Muscle layer of duodenum (tissue), 2 donors: Measurements from ENCODE around the gene KCNMA1.
"Not testable (repeated sequence)": the region's sequence is repeated elsewhere in the genome, so short reads cannot be mapped to it uniquely, and the experiment has no call there.

Experiments
- H3K27ac ChIP-seq: one replicate; pipeline ENCODE4 v1.7.0; 2013; ENCODE audit warnings: mild to moderate bottlenecking, low read length
- H3K27me3 ChIP-seq: one replicate; pipeline ENCODE4 v1.7.0; 2013; ENCODE audit warnings: low read depth, mild to moderate bottlenecking, control low read depth, low read length
- H3K36me3 ChIP-seq, 2 donors: one replicate each; pipeline ENCODE4 v1.7.0; 2013; ENCODE audit warnings: low read length in 2 of 2, control low read depth in 1 of 2, mild to moderate bottlenecking in 1 of 2; ENCODE audit not compliant: insufficient read depth in 2 of 2, control insufficient read depth in 1 of 2
- H3K4me1 ChIP-seq, 2 donors: one replicate each; pipeline ENCODE4 v1.7.0; 2013; ENCODE audit warnings: low read length in 2 of 2, mild to moderate bottlenecking in 2 of 2, control low read depth in 1 of 2, moderate library complexity in 1 of 2; ENCODE audit not compliant: insufficient read depth in 2 of 2, control insufficient read depth in 1 of 2
- H3K4me3 ChIP-seq, 2 donors: one replicate each; pipeline ENCODE4 v1.7.0; 2013; ENCODE audit warnings: low read length in 2 of 2, low read depth in 1 of 2, mild to moderate bottlenecking in 1 of 2
- H3K9me3 ChIP-seq, 2 donors: one replicate each; pipeline ENCODE4 v1.7.0; 2013; ENCODE audit warnings: low read length in 2 of 2, control low read depth in 1 of 2, mild to moderate bottlenecking in 1 of 2; ENCODE audit not compliant: control insufficient read depth in 1 of 2
- donor health status: healthy.

The KCNMA1 gene

DNA sequence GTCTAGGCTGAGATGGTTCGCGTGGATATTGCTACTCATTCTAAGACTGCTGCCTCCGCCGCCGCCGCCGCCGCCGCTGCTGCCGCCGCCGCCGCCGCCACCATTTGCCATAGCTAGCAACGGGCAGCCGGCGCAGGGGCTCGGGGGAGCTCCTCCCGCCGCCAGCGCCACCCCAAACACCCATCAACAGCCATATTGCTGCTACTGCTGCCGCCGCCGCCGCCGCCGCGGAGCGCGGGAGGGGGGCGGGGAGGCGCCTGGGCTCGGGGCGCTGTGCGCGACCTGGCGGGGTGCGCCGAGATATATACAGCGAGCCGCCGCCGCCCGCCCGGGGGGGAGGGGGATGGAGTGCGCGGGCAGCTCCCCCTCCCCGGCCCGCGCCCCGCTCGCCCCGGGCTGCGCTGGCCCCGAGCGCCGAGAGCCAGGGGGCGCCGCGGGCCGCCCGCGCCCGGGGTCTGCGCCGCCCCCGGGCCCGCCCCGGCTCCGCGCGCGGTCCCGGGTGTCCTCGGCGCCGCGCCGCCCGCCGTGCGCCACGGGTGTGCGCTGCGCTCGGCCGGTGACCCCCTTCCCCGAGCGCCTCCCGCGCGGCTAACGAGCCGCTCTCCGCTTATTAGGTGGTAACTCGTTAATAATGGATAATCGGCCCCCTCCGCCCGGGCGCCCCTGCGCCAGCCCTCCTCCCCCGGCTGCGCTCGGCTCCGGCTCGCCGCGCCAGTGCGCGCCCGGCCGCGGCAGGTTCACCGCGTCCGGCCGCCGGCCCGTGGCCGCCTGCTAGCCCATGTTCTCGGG is at the start of gene KCNMA1:
TSS of gene KCNMA1 (minus strand) at position 277 of the 789 bp plus-strand sequence.
- Histone ChIP-seq H3K27ac (no peak within 1 kb of the TSS), H3K36me3 (no peaks in the 10 kb centered on the region), H3K9me3 (no peaks in the 10 kb centered on the region), H3K27me3 (peaks cover 16% of the 10 kb centered on the region), H3K4me3 (peak within 1 kb of the TSS; percentile 45 to 84), H3K4me1 (peaks cover 0 to 15% of the 10 kb centered on the region in 2 donors)

DNA sequence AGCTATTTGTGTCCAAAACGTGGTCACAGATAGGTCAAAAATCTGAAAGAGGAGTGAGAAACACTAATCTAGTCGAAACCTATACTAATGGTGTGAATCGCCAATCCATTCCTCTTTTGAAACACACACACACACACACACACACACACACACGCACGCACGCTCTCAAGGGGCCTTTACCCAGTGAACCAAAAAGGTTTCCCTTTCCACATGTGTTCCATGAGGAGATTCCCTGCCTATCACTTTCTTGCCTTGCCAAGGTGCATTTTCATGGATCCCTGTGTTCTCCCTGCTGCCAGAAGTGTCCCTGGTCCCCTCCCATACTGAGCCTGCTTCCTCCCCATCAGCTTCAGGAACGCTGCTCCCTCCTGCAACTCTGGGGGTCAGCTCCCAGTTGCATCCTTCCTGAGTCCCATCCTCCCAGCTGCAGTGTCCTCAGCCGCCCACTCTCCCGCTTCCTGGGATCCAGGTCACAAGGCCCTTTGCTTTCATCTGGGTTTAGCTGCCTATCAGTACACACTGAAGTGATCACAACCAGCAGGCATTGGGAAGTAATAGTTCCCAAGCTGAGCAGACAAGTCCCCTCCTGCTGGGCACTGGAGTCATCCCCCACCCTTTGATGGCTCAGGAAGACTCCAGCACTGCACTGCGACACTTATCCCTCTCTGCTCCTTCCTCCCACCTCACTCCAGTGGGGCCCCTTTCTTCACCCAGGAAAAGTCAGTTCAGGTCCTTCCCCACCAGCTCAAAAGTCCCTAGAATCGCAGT is 49.2 kb upstream of the KCNMA1 start:
- no peaks in the 10 kb centered on the region for H3K27me3 ChIP-seq
- H3K27ac ChIP-seq: no peak overlapping the region
- H3K9me3 ChIP-seq: no peaks in the 10 kb centered on the region
- H3K4me3 ChIP-seq: no peak overlapping the region
- no peaks in the 10 kb centered on the region for H3K36me3 ChIP-seq
- no peaks in the 10 kb centered on the region for H3K4me1 ChIP-seq

DNA sequence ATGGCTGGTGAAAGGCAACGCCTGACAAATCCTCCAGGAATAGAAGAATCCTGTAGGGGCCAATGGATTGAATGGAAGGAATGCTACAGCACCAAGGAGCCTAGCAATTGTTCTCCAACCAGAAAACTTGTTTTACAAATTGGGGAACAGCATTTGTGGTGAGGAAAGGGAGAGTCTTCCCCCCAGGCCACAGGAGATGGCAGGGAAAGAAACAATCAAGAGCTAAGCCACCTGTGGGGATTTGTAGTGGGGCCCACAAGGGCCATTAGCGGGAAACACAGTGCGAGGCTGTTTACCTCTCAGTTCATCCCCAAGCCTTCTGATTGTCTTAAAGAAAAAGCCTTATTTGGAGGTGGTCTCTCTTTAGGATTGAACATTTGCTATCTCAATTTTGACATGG is 48.5 kb upstream of the KCNMA1 start:
- Histone ChIP-seq H3K9me3 (no peaks in the 10 kb centered on the region), H3K4me3 (no peak overlapping the region), H3K27me3 (no peaks in the 10 kb centered on the region), H3K4me1 (no peaks in the 10 kb centered on the region), H3K36me3 (no peaks in the 10 kb centered on the region), H3K27ac (no peak overlapping the region)

DNA sequence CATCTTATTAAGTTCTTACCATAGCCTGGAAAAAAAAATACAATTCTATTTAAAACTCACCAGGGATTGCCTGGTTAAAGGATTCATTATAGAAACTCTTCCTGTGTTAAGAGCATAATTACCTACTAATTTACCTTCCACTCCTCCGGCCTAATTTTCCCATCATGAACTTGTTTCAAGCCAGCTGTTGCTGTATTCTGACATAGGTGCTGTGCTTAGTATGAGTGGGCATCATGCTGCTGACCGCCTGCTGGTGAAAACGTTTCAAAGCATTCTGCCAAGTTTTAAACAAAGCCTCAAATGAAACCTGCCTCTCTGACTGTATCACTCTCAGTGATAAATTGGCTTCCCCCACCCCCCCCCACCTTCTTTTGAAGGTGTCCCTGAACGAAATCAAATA is 47.8 kb upstream of the KCNMA1 start:
- Histone ChIP-seq H3K27ac (no peak overlapping the region), H3K4me3 (no peak overlapping the region), H3K9me3 (no peaks in the 10 kb centered on the region), H3K27me3 (no peaks in the 10 kb centered on the region), H3K36me3 (no peaks in the 10 kb centered on the region), H3K4me1 (no peaks in the 10 kb centered on the region)

DNA sequence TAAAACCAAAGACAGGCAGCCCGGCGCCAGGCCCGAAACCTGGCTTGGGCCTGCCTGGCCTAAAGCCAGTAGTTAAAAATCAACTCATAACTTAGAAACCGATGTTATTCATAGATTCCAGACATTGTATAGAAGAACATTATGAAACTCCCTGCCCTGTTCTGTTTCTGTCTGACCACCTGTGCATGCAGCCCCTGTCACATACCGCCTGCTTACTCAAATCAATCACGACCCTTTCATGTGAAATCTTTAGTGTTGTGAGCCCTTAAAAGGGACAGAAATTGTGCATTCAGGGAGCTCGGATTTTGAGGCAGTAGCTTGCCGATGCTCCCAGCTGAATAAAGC is 45.5 kb upstream of the KCNMA1 start:
- not testable (repeated sequence) for H3K4me1 ChIP-seq, H3K36me3 ChIP-seq, H3K4me3 ChIP-seq, H3K27ac ChIP-seq, H3K9me3 ChIP-seq, H3K27me3 ChIP-seq

DNA sequence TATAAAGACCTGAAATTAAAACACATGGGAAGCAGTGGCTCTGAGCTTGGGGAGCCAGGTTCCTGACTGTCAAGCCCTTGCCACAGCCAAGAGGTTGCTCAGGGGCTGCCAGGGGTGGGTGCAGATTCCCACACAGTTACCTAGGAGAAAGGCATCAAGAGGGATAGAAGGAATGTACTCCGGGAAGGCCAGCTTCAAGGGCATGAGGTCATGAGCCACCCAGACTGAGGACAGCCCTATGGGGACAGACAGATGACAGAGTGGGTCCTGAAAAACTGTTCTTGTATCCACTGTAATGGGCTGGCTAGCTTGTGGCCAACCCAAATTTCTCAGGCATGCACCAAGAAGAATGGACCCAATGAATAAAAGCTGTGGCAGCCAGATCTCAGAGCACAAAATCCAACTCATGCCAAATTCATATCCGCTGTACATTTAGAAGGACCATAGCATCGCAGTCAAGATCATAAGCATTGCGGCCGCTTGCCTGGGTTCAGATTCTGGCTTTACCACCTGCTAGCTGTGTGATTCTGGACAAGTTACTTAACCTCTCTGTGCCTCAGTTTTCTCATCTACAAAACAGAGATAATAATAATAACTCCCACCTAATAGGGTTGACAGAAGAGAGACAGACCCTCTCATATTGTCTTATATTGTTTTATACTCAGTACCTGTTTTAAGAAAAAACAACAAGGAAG is 44.9 kb upstream of the KCNMA1 start:
- H3K27ac ChIP-seq: no peak overlapping the region
- H3K4me1 ChIP-seq: no peaks in the 10 kb centered on the region
- no peaks in the 10 kb centered on the region for H3K9me3 ChIP-seq
- H3K27me3 ChIP-seq: no peaks in the 10 kb centered on the region
- H3K4me3 ChIP-seq: no peak overlapping the region
- H3K36me3 ChIP-seq: no peaks in the 10 kb centered on the region

DNA sequence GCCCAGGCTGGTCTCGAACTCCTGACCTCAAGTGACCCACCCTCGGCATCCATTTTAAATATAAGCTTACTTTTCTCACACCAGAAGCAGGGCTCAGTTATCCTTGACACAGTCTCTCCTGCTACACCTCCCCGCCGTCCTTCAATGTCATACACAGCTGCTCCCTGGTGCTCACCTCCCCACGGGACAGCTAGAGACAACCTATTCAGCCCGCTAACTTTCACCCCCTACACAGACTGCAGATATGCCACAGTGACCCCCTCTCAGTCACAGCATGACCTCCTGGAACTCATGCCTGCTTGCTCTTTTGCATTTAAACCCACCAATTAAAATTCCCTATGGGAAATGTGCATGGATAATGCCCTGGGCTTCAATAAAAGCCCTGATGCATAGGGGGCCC is 44.2 kb upstream of the KCNMA1 start:
- Histone ChIP-seq H3K27ac (no peak overlapping the region), H3K36me3 (no peaks in the 10 kb centered on the region), H3K27me3 (no peaks in the 10 kb centered on the region), H3K4me3 (no peak overlapping the region), H3K4me1 (no peaks in the 10 kb centered on the region), H3K9me3 (no peaks in the 10 kb centered on the region)

DNA sequence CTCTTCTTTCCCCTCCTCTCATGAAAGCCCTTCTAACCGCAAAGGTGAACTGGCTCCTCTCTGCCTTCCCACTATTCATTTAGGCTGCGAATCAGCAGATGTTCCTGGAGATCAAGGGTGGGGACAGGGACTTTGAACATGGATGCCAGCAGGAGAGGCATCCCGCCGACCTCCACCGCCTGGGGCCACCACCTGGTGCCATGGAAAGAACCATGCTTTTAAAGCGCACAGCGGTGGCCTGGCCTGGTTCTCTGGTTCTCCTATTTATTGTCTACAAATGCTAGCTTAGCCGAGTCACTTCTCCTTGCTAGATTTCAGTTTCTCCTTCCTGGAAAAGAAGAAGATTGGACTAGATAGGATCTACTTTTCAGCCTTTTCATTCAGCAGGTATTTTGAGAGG is 43.2 kb upstream of the KCNMA1 start:
- H3K9me3 ChIP-seq: no peaks in the 10 kb centered on the region
- H3K4me1 ChIP-seq: no peaks in the 10 kb centered on the region
- H3K4me3 ChIP-seq: no peak overlapping the region
- no peaks in the 10 kb centered on the region for H3K27me3 ChIP-seq
- H3K27ac ChIP-seq: no peak overlapping the region
- H3K36me3 ChIP-seq: no peaks in the 10 kb centered on the region

DNA sequence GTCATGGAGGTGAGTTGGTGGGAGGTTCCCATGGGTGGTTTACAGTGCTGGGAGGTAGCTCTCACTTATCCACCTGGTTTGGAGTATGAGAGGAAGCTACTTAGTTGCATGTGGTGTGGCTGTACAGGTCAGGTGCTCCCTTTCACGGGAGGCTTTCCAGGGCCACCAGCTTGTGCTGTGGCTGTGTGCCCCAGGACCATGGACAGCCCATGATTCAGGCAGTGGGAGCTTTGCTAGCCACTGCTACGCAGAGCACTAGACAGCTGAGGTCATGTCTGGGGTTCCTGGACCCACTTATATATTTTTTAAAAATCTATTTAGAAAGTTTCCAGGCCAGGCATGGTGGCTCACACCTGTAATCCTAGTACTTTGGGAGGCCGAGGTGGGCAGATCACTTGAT is 42.5 kb upstream of the KCNMA1 start:
- Histone ChIP-seq H3K9me3 (no peaks in the 10 kb centered on the region), H3K27ac (no peak overlapping the region), H3K4me1 (no peaks in the 10 kb centered on the region), H3K4me3 (no peak overlapping the region), H3K27me3 (no peaks in the 10 kb centered on the region), H3K36me3 (no peaks in the 10 kb centered on the region)

DNA sequence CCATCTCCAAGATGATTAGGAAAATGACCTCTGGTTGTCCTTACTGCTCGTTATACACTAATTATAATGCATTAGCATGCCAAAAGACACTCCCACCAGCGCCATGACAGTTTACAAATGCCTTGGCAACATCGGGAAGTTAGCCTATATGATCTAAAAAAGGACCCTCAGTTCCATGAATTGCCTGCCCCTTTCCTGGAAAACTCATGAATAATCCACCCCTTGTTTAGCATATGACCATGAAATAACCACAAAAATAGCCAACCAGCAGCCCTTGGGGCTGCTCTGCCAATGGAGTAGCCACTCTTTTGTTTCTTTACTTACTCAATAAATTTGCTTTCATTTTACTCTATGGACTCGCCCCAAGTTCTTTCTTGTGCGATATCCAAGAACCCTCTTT is 41.6 kb upstream of the KCNMA1 start:
- Histone ChIP-seq H3K27ac (no peak overlapping the region), H3K27me3 (no peaks in the 10 kb centered on the region), H3K9me3 (no peaks in the 10 kb centered on the region), H3K4me1 (no peaks in the 10 kb centered on the region), H3K4me3 (no peak overlapping the region), H3K36me3 (no peaks in the 10 kb centered on the region)

DNA sequence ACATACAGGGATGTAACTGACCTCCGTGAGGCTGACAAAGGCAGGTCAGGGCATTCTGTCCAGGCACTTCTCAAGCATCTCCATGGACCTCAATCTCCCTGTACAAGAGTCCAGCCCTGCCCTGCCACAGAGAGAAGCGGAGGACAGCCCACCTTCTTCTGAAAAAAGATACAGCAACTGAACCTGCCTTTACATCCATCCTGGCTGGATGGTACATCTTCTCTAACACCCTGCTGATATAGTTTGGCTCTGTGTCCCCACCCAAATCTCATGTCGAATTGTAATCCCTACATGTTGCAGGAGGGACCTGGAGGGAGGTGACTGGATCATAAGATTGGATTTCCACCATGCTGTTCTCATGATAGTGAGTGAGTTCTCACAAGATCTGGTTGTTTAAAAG is 40.5 kb upstream of the KCNMA1 start:
- Histone ChIP-seq H3K27me3 (no peaks in the 10 kb centered on the region), H3K27ac (no peak overlapping the region), H3K4me1 (no peaks in the 10 kb centered on the region), H3K4me3 (no peak overlapping the region), H3K36me3 (no peaks in the 10 kb centered on the region), H3K9me3 (no peaks in the 10 kb centered on the region)
